ENCODE results near the gene PDE3A.

The PDE3A gene

DNA sequence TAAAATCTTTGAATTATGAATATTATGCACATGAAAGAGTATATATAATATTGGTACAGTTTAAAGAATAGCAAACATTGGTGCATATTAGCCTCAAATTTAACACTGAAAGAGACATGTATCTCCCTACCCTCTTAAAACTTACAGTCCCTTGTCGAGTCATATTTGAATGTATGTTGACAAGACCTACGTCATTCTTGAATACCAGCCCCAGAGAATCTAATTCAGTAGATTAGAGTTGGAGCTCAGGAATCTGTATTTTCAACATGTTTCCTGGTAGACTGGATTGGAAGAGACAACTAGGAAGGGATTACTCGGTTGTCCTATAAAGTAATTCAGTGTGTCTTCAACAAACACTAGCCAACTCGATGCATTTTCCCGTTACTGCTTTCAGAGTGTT lies 104.8 kb downstream of the PDE3A start:
- Histone ChIP-seq H2AFZ (no peak overlapping the region), H3K9ac (no peak overlapping the region), H3K4me2 (ENCODE audit: low read length) (no peak overlapping the region), H3K36me3 (ENCODE audit: control insufficient read depth, insufficient read depth, low read length) (no peaks in the 10 kb centered on the region), H3K4me3 (ENCODE audit: low read depth, low read length) (no peak overlapping the region), H3K4me1 (no peaks in the 10 kb centered on the region), H3K9me3 (ENCODE audit: control insufficient read depth, low read length) (no peaks in the 10 kb centered on the region), H3K27ac (no peak overlapping the region), H3K27me3 (ENCODE audit: control insufficient read depth, insufficient read depth, low read length) (no peaks in the 10 kb centered on the region), H3K79me2 (no peaks in the 10 kb centered on the region)
- TF ChIP-seq, protein P1, sequence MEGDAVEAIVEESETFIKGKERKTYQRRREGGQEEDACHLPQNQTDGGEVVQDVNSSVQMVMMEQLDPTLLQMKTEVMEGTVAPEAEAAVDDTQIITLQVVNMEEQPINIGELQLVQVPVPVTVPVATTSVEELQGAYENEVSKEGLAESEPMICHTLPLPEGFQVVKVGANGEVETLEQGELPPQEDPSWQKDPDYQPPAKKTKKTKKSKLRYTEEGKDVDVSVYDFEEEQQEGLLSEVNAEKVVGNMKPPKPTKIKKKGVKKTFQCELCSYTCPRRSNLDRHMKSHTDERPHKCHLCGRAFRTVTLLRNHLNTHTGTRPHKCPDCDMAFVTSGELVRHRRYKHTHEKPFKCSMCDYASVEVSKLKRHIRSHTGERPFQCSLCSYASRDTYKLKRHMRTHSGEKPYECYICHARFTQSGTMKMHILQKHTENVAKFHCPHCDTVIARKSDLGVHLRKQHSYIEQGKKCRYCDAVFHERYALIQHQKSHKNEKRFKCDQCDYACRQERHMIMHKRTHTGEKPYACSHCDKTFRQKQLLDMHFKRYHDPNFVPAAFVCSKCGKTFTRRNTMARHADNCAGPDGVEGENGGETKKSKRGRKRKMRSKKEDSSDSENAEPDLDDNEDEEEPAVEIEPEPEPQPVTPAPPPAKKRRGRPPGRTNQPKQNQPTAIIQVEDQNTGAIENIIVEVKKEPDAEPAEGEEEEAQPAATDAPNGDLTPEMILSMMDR (IDR thresholded peaks at IDR 0.05): no peak

DNA sequence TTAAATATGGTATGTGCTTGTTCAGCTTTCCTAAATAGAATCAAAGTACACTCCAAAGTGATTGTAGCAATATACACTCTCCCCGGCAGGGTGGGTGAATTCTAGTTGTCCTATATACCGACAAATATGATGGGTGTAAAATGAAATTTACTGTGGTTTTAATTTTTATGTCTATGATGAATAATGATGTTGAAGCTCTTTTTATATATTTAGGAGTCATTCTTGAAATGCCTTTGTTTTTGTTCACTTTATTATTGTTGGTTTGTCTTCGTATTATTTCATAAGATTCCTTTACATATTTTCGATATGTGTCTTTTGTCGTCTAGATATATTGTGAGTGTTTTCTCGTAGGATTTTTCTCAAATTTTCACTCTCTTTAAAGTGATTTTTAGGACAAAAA lies 105.7 kb downstream of the PDE3A start:
- no peak overlapping the region for H3K27ac ChIP-seq
- H3K36me3 ChIP-seq (ENCODE audit: control insufficient read depth, insufficient read depth, low read length): no peaks in the 10 kb centered on the region
- no peaks in the 10 kb centered on the region for H3K4me1 ChIP-seq
- H3K4me3 ChIP-seq (ENCODE audit: low read depth, low read length): no peak overlapping the region
- TF ChIP-seq, protein P1 (IDR thresholded peaks at IDR 0.05): no peak
- H3K9me3 ChIP-seq (ENCODE audit: control insufficient read depth, low read length): no peaks in the 10 kb centered on the region
- H3K4me2 ChIP-seq (ENCODE audit: low read length): no peak overlapping the region
- H3K9ac ChIP-seq: no peak overlapping the region
- H2AFZ ChIP-seq: no peak overlapping the region
- no peaks in the 10 kb centered on the region for H3K79me2 ChIP-seq
- no peaks in the 10 kb centered on the region for H3K27me3 ChIP-seq (ENCODE audit: control insufficient read depth, insufficient read depth, low read length)

DNA sequence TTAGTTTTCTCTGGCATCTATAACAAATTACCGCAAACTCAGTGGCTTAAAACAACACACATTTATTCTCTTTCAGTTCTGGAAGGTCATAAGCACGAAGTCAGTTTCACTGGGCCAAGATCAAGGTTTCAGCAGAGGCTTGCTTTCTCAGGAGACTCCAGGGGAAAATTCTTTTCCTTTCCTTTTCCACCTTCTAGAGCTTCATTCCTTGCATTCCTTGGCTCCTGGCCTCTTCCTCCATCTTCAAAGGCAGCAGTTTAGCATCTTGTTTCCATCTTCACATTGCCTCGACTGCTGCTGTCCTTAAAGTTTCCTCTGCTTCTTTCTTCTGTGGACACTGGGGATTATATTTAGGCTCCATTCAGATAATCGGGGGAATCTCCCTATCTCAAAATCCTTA lies 106.1 kb downstream of the PDE3A start:
- H3K9me3 ChIP-seq (ENCODE audit: control insufficient read depth, low read length): no peaks in the 10 kb centered on the region
- TF ChIP-seq, protein P1 (IDR thresholded peaks at IDR 0.05): no peak
- H3K4me1 ChIP-seq: no peaks in the 10 kb centered on the region
- H3K36me3 ChIP-seq (ENCODE audit: control insufficient read depth, insufficient read depth, low read length): no peaks in the 10 kb centered on the region
- no peaks in the 10 kb centered on the region for H3K27me3 ChIP-seq (ENCODE audit: control insufficient read depth, insufficient read depth, low read length)
- H3K4me3 ChIP-seq (ENCODE audit: low read depth, low read length): no peak overlapping the region
- no peak overlapping the region for H3K9ac ChIP-seq
- H3K27ac ChIP-seq: no peak overlapping the region
- H3K79me2 ChIP-seq: no peaks in the 10 kb centered on the region
- no peak overlapping the region for H3K4me2 ChIP-seq (ENCODE audit: low read length)
- H2AFZ ChIP-seq: no peak overlapping the region

DNA sequence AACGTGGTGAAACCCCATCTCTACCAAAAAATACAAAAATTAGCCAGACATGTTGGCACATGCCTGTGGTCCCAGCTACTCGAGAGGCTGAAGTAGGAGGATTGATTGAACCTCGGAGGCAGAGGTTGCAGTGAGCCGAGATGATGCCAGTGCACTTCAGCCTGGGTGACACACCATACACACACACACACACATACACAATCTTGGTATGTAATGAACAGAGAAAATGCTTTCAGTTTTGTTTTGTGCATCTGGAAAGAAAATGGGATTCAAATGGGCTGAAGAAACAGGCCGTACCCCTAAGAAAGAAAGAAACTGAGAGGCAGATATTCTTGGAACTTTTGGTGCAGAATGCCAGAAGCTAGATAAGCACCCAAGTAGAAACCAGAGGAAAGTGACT lies 107.2 kb downstream of the PDE3A start:
- no peaks in the 10 kb centered on the region for H3K9me3 ChIP-seq (ENCODE audit: control insufficient read depth, low read length)
- H3K4me3 ChIP-seq (ENCODE audit: low read depth, low read length): no peak overlapping the region
- no peaks in the 10 kb centered on the region for H3K79me2 ChIP-seq
- no peak overlapping the region for H3K27ac ChIP-seq
- H3K4me1 ChIP-seq: no peaks in the 10 kb centered on the region
- TF ChIP-seq, protein P1 (IDR thresholded peaks at IDR 0.05): no peak
- H3K9ac ChIP-seq: no peak overlapping the region
- no peak overlapping the region for H2AFZ ChIP-seq
- no peak overlapping the region for H3K4me2 ChIP-seq (ENCODE audit: low read length)
- H3K36me3 ChIP-seq (ENCODE audit: control insufficient read depth, insufficient read depth, low read length): no peaks in the 10 kb centered on the region
- no peaks in the 10 kb centered on the region for H3K27me3 ChIP-seq (ENCODE audit: control insufficient read depth, insufficient read depth, low read length)

DNA sequence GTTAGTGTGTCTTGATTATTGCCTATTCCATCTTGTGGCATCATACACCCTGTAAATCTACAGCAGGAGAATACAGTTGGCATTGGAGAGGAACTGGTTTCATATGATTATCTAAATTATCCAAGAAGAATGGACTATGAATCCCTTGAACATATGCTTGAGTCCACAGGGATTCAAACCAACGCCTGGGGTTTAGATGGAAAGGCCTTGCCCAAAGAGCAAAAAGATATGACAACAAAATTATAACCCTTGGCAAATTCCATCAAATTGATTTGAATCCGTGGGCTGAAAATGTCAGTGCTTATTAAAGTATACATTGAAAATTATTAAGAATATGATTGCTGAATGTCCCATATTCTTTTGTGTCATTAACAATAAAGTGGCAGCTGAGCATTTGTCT lies 108.2 kb downstream of the PDE3A start:
- no peaks in the 10 kb centered on the region for H3K36me3 ChIP-seq (ENCODE audit: control insufficient read depth, insufficient read depth, low read length)
- no peaks in the 10 kb centered on the region for H3K4me1 ChIP-seq
- no peak overlapping the region for H3K27ac ChIP-seq
- H2AFZ ChIP-seq: no peak overlapping the region
- TF ChIP-seq, protein P1 (IDR thresholded peaks at IDR 0.05): no peak
- H3K79me2 ChIP-seq: no peaks in the 10 kb centered on the region
- no peaks in the 10 kb centered on the region for H3K27me3 ChIP-seq (ENCODE audit: control insufficient read depth, insufficient read depth, low read length)
- H3K9ac ChIP-seq: no peak overlapping the region
- no peak overlapping the region for H3K4me2 ChIP-seq (ENCODE audit: low read length)
- no peak overlapping the region for H3K4me3 ChIP-seq (ENCODE audit: low read depth, low read length)
- no peaks in the 10 kb centered on the region for H3K9me3 ChIP-seq (ENCODE audit: control insufficient read depth, low read length)
